Measurements from ENCODE around the gene RNF133. TPM values are rescaled to one million over a fixed set of nuclear protein-coding genes. Genes with fewer than 3 reads are reported as not detected.

Gene RNF133, protein sequence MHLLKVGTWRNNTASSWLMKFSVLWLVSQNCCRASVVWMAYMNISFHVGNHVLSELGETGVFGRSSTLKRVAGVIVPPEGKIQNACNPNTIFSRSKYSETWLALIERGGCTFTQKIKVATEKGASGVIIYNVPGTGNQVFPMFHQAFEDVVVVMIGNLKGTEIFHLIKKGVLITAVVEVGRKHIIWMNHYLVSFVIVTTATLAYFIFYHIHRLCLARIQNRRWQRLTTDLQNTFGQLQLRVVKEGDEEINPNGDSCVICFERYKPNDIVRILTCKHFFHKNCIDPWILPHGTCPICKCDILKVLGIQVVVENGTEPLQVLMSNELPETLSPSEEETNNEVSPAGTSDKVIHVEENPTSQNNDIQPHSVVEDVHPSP
- total RNA-seq (2022; extraction: Qiagen RNA extraction): not detected in 5 replicates

DNA sequence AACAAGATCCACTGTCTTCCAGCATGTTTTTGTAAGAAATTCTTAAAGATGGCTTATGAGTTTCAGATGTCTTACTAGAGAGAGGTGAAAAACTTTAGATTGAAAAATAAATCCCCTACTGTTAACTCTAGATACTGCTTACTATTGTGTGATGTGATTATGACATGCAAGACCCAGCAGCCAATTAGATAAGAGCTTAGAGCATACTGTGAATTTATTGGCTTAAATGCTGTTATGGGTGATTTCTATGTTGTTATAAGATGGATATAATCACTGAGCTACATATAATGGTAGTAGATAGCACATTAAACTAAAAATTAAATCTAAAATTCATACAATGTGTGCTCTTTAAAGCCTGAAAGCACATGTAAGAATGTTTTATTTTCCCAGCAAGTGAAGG is at the start of gene RNF133:
Gene RNF133 (minus strand): TSS at position 101 of the 400 bp plus-strand sequence. CDS start 199 bp downstream, outside the sequence.

DNA sequence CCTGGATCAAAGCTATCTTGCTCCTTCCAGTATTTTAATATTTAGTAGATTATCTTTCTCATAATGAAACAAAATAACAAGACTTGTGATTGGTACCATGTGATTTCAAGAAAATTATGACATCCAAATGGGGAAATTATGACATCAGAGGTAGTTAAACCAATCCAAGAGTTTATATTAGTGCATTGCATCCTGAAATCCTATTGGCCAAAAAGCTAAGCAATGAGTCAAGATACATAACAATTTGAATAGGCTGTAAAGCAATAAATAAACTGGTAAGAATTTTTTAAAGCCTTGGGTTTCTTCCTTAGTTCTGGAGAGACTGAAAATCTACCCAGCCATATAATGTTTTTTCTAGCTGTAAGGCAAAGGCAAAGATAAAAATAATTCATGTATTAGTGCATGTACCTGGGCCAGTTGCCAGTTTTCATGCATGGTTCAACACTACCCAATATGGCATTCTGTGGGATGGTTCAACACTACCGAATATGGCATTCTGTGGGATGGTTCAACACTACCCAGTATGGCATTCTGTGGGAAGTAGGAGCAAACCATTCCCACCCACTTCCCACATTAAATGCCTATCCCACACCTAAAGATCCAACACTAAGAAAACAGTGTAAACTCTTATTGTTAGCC is 4.1 kb upstream of the RNF133 start, which contains the start of gene RNF148:
Gene RNF148 (minus strand): TSS at position 51 of the 639 bp plus-strand sequence. CDS start 172 bp downstream, outside the sequence.

Other genes with a start within 250 kb of the RNF133 start
- not detected in 5 replicates for gene RNF148, start 3.8 kb upstream of the RNF133 start, total RNA-seq (2022; extraction: Qiagen RNA extraction)
- gene CADPS2, start 187.3 kb upstream of the RNF133 start, total RNA-seq (2022; extraction: Qiagen RNA extraction): 0.03 to 0.07 TPM (median 0.05 TPM) in 4 of 5 replicates, not detected in the other

Data from A549 treated with dexamethasone at 1 μM for 4 hours (cell line).